Activated CD4-positive, alpha-beta T cell treated with anti-CD3 and anti-CD28 coated beads, Interleukin-2, Interleukin-4, amounts not matched to agents 100 ng/mL and 50 ng/mL, durations not matched to agents 16 hours and 8 hours (primary cell): Measurements from ENCODE around the gene PPP1R37.

ENCODE experiments used
- DNase-seq: peaks from one replicate; pipeline ENCODE4 v3.0.0-alpha.2; 2020; ENCODE audit warnings: low spot score

PPP1R37 gene

GRCh38 chr19:45071545-45071938 lies 21.4 kb upstream of the PPP1R37 start:
- DNase-seq = no peak

DNA sequence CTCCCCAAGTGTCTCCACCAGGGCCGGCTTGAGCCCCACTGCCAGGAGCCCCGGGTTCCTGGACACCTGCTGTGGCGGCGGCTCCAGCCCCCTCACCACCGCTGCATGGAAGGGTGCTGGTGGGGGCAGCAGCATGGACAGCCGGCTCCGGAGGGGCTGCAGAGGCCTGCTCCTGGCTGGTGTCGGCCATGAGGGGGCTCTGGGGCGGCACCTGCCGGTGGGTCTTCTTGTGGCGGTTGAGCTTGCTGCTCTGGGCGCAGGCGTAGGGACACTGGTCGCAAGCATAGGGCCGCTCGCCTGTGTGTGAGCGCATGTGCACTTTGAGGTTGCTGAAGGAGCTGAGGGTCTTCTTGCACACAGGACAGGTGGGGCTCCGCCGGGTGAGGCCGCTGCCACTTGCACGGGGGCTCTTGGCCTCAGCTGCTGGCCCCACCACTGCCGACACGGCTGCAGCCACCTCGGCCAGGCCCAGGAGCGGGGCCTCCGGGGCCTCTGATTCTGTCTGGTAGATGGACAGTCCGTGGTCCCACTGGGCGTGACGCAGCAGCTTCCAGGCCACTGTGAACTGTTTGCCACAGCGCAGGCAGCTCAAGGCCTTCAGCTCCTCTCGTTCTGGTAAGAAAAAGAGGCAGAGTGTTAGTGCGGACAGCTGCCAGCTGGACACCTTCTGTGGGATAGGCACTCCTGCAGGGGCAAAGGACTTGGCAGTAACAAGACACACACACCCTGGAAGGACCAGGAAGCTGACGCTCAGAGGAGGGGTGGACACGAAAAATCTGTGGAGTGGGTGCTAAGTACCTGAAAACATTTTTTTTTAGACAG lies 20.8 kb upstream of the PPP1R37 start:
- no peak for DNase-seq

DNA sequence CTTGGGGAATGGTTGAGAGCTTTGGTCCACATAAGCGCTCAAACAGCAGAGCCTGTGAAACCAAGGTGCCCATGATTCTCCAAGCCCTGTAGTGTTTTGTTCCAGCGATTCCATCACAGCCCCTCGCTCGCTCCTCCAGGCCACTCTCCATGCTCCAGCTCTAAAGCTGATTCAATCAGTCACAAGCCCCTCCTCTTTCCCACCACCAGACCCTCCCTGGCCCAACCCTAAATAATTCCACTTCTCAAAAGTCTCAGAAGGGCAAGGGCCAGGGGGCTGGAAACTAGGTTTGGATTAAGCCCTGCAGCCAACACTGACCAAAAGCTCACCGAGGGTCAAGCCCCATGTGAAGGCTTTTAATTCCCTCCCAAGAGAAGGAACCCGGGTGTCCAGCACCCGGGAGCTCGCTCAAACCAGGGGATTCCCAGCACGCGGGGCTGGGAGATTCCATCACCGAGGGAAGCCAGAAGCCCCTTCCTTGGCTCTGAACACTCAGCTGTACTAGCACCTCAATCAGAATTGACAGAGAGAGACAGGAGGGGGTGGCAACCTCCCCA lies 18.2 kb upstream of the PPP1R37 start:
- no peak for DNase-seq

DNA sequence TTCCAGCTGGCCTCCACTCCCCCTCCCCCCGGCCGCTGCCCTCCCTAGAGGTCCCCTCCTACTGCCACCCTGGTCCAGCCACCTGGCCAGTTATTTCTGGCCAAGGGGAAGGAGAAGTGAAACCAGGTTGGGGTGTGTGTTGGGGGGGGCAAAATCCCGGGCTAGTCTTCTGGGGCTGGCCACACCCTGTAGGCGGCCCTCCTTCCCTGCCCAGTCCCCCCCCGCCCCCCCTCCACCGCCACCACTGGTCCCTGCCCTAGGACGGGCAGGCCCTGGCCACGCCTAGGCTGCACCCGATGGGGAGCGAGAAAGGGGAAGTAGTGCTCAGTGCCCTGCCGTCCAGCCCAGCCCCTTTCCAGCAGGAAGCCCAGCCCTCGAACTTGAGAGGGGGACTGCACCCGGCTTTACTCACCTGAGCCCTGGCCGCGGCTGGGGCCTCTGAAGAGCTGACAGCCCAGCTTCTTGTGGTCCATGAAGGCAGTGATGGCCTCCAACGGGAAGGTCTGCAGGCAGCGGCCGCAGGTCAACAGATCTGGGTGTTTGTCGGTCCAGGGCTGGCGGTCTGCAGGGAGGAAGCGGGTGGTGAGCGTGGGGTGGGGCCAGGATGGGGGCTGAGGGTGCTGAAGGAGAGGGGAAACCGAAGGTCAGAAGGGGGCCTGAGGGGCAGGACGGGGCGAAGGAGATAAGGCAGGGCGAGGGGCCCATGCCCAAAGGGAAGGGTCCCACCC lies 17.5 kb upstream of the PPP1R37 start:
- DNase-seq = peak; percentile 52

GRCh38 chr19:45076029-45076850 lies 16.7 kb upstream of the PPP1R37 start, which contains the start of gene ZNF296:
Gene ZNF296 (minus strand): TSS chr19:45076478. CDS start chr19:45076373, 105 bp downstream.
- DNase-seq = peak; percentile 86

DNA sequence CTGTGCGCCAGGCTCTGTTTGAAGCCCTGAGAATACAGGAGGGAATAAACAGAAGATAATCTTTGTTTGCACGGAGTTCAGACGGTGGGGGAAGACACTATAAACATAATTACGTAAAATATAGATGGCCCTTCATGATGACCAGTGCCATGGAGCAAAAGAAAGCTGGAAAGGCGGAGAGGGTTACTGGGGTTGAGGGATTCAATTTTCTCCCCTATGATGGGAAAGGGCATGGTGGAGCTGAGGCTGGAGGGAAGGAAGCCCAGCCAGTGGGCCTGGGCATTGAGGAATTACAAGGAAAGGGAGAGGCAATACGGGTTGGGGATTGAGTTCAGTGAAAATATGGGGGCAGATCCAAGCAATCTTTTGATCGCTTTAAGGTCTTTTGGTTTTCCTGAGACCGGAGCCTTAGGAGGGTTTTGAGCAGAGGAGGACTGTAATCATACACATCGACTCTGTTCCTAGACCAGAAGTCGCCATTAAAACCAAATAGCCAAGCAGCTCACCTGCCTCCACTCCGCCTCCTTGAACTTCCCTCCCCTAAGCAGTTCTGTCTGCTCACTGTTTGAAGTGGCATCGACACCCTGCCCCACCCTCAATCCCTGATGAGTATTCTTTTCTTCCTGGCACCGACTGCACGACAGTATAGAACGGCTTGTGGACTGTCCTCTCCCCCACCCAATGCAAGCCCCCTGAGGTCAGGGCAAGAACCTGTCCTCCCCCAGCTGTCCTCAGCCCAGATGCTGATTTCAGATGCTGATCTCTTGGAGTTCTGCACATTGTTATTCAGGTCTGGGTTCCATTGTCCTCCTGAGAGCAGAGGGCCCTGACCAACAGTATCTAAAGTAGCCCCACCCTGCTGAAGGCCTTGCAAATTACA lies 15.9 kb upstream of the PPP1R37 start:
- no peak for DNase-seq

- DNase-seq = no peak
Observed at GRCh38 chr19:45078390-45079062, 14.5 kb upstream of the PPP1R37 start.

DNA sequence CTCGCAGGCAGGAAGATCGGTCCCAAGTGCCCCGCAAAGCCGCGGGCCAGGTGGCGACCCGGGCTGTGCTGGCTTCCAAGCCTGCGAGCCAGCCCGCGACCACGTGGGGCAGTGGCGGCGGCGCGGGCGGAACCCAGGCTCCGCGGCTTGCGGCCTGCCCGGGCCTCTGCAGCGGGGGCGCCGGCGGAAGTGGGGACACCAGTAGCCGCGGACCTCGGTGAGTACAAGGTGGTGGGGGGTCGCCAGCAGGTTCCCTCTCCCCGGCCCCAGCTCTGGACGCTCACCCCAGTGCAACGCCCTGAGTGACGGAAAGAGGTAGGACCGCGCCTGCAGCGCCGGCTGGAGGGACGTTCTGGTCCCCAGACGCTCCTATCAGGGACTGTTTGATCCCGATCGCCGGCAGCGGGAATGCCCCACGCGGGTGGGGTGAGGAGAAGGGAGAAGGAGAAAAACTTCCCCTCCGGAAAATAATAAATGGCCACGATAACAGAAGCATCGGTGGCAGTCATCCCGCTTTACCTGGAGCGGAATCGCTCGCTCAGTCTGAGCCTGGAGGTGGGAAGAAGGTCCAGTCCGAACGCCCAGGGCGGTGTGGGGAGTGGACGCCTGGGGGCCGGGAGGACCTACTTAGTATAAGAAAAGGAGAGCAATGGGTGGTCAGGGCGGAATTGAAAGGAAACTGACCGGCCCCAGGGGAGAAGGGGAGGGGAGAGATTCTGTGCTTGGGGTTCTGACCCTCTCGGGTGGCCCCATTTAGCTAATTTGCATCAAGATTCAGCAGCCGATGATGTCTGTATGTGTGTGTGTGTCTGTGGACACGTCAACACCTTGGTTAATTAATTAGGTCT lies 13.7 kb upstream of the PPP1R37 start, which contains the start of gene GEMIN7:
TSS of gene GEMIN7 (plus strand) at position 198 of the 848 bp plus-strand sequence. CDS start 10,855 bp downstream, outside the sequence.
- DNase-seq = peak; percentile 84

DNA sequence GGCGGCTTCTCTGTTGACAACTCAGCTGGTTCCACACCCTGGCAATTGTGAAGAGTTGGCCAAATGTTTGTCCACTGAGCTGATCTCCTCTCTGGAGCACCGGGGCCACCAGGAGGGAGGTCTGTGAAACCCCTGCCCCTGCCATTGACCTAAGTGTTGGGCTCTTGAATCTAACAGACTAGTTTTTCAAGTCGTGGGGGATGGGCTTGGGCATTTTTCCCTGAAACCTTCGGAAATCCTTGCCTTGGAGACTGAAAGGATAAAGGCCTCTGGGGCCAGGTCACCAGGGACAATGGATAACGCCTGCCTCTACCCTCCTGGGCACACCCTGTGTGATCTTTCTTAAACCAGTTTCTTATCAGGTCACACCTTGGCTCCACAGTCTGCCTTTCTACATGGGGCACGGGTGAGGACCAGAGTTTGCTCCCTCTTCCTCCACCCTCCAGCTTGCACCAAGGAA lies 13.0 kb upstream of the PPP1R37 start:
- no peak for DNase-seq

DNA sequence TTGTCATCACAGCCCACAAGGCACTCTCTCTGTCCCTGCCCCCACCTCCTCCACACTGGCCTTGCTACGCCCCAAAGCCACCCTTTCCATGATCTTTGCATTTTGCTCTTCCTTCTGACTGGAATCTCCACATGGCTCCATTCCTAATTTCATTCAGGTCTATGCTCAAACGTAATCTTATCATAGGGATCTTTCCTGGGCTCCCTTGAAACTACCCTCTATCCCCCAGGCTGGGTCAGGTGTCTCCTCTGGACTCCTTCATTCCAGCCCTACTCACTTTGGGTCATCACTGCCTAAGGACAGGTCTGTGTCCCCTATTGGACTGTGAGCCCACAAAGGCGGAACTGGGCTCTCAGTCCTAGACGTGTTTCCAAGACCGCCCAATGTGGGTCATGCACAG lies 10.8 kb upstream of the PPP1R37 start:
- no peak for DNase-seq

- DNase-seq = no peak
Observed at GRCh38 chr19:45086480-45086879, 6.5 kb upstream of the PPP1R37 start.

GRCh38 chr19:45087531-45087930 lies 5.4 kb upstream of the PPP1R37 start:
- peak; percentile 69 for DNase-seq

- DNase-seq = no peak
Observed at GRCh38 chr19:45090034-45090433, 2.9 kb upstream of the PPP1R37 start.

DNA sequence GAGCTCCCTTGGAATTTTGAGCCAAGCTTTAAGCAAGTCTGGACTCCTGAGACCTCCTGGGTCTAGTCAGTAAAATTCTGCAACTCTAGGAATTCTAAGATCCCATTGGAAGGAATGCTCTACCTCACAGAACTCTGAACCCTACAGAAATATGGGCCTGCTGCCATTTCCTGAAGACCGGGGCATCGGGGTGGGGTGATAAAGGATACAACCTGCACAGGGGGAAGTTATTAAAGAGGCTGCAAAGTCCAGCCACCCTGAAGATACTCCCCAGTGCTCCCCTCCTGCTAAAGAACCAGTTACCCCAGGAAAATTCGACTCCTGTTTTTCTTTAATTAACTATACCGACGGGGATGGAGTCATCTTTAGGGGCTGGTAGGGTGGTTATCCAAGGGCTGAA lies 2.4 kb upstream of the PPP1R37 start:
- no peak for DNase-seq

- DNase-seq = peak; percentile 98
Observed at GRCh38 chr19:45091031-45091923, 1.7 kb upstream of the PPP1R37 start.

DNA sequence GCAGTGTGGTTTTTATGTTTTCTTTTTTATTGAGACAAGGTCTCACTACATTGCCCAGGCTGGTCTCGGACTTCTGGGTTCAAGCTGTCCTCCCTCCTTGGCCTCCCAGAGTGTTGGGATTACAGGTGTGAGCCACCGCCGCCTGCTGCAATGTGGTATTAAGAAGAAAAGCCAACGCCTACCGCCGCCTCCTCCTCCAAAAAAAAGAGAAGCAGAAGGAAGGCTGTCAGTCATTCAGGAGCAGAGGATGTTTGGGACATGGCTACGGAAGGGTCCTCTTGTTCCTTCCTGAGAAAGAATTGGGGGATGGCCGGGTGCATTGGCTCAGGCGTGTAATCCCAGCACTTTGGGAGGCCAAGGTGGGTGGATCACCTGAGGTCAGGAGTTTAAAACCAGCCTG lies 1.2 kb downstream of the PPP1R37 start:
- DNase-seq = no peak

DNA sequence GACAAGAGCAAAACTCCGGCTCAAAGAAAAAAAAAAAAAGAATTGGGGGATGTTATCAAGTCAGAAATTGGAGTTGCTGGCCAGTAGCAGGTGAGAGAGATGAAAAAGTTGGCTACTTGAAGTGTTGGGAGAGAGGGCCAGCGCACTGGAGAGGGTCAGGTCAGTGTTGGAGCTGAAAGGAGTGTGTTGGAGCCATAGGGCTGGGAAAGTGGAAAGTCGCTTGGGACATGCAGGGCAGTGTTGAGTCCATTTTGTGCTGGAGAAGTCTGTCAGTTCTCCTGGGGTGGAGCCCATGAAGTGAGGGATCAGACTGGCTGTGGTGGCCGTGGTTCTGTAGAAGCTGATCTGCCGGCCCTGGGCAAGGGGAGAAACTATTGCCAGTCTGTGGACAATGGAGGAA lies 1.7 kb downstream of the PPP1R37 start:
- no peak for DNase-seq
